Esophagus (tissue), 2 donors: ENCODE results near the gene DTX1. TPM values are rescaled to one million over a fixed set of nuclear protein-coding genes. Genes with fewer than 3 reads are reported as not detected.

Experiments used
- H3K27ac ChIP-seq, 2 donors: one replicate each; pipeline ENCODE4 v1.5.1; 2013; ENCODE audit warnings: low read depth in 2 of 2, mild to moderate bottlenecking in 2 of 2, inconsistent platforms in 1 of 2, low read length in 1 of 2, moderate library complexity in 1 of 2
- H3K27me3 ChIP-seq, 2 donors: one replicate each; pipeline ENCODE4 v1.6.1; 2013; ENCODE audit warnings: low read length in 2 of 2, control low read depth in 1 of 2, mild to moderate bottlenecking in 1 of 2; ENCODE audit not compliant: insufficient read depth in 2 of 2, control insufficient read depth in 1 of 2
- H3K36me3 ChIP-seq, 2 donors: one replicate each; pipeline ENCODE4 v1.6.1; 2013; ENCODE audit warnings: low read length in 1 of 2; ENCODE audit not compliant: control insufficient read depth in 2 of 2, insufficient read depth in 2 of 2
- H3K4me1 ChIP-seq, 2 donors: one replicate each; pipeline ENCODE4 v1.6.1; 2013; ENCODE audit warnings: low read length in 1 of 2; ENCODE audit not compliant: control insufficient read depth in 2 of 2, insufficient read depth in 2 of 2
- H3K4me3 ChIP-seq, 2 donors: one replicate each; pipeline ENCODE4 v1.5.1; 2013; ENCODE audit warnings: low read length in 2 of 2, mild to moderate bottlenecking in 2 of 2, low read depth in 1 of 2, moderate library complexity in 1 of 2
- H3K9me3 ChIP-seq, 2 donors: one replicate each; pipeline ENCODE4 v1.6.1; 2013; ENCODE audit warnings: mild to moderate bottlenecking in 2 of 2, low read depth in 1 of 2, low read length in 1 of 2, moderate library complexity in 1 of 2; ENCODE audit not compliant: control insufficient read depth in 2 of 2, insufficient read depth in 1 of 2
- WGBS, 2 donors: extraction: QIAGEN DNeasy Blood & Tissue Kit; methylation state at CpG; one replicate each; pipeline ENCODE4 v1.1.7; 2013; 5-methylcytosine and 5-hydroxymethylcytosine counted together
- polyA plus RNA-seq, 2 donors: library from polyadenylated mRNA; stranded (reverse); fragments of 200-250 nt; gene quantifications; one replicate each; pipeline ENCODE4 v1.2.3, GENCODE V29; 2013
- donor health status: healthy with polysubstance abuse.
- donor health status: Bipolar disorder and iron deficiency.

The DTX1 gene
- polyA plus RNA-seq, 2 donors = 0.49 to 0.59 TPM

DNA sequence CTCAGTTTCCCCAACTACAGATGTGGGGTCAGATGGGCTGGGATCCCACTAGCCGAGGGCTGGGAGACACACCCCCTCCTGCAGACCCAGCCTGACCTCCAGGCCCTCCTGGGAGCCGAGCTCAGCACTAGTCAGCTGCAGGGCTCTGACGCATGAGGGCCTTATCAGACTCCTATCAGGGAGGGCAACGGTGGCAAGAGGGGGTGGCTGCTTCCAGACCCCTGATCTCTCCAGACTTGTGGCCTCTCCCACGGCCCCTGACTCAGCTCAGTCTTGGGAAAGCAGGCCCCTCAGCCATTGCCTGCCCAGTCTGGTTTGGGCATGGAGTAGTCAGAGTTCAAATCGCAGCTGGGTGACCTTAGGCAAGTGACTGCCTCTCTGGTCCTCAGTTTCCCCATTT is 76.5 kb downstream of the DTX1 start:
- 62 to 65% methylated on average over 6 of the region's 6 CpGs for WGBS, 2 donors
- Histone ChIP-seq H3K9me3 (no peaks in the 10 kb centered on the region), H3K4me1 (peaks cover 0 to 7% of the 10 kb centered on the region in 2 donors), H3K4me3 (peak overlapping the region; percentile 16 to 79), H3K27me3 (no peaks in the 10 kb centered on the region), H3K27ac (no peak overlapping the region), H3K36me3 (peaks cover 0 to 6% of the 10 kb centered on the region in 2 donors)

DNA sequence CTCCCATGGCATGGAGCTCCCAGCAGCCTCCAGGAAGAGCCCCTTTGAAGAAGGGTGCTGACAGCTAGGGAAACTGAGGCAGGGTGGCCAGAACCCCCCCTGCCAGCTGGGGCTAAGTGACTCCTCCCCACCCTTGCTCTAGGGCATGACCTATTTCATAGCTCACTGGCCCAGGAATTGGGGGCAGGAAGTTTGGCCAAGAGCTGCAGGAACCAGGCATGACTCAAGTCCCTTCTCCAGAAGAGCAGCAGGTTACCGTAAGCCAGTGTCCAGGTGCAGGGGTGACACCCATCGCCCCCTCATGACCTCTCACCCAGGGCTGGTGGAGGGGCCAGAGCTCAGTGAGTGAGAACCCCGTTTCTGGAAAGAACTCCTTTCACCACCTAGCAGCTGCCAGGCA is 77.1 kb downstream of the DTX1 start:
- WGBS, 2 donors = 67 to 70% methylated on average over 3 of the region's 3 CpGs
- Histone ChIP-seq H3K36me3 (peaks cover 0 to 3% of the 10 kb centered on the region in 2 donors), H3K27me3 (no peaks in the 10 kb centered on the region), H3K27ac (no peak overlapping the region), H3K4me3 (peak overlapping the region; percentile 70 to 79), H3K9me3 (no peaks in the 10 kb centered on the region), H3K4me1 (peaks cover 0 to 8% of the 10 kb centered on the region in 2 donors)

DNA sequence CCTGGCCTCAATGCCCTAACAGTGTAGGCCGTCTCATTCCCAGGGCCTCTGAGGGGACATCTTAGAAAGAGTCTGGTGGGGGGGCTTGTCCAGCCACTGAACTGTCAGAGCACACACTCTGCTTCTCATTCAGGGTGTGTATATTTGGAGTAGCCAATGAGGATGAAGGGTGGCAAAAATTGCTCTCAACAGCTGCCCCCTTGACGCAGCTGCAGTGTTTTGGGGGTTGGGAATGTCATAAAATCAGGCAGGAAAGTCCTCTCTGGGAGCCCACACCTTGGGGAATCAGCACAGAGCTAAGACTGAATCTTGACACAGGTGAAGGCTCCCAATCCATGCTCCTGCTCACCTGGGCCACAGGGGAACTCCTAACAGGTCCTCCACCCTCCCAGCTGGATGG is 77.5 kb downstream of the DTX1 start:
- Histone ChIP-seq H3K36me3 (peaks cover 0 to 3% of the 10 kb centered on the region in 2 donors), H3K4me3 (peak overlapping the region; percentile 70 to 79), H3K27ac (peak overlapping the region in 1 of 2 donors; percentile 10), H3K4me1 (peaks cover 0 to 8% of the 10 kb centered on the region in 2 donors), H3K27me3 (no peaks in the 10 kb centered on the region), H3K9me3 (no peaks in the 10 kb centered on the region)
- WGBS, 2 donors = 80 to 81% methylated on average over 2 of the region's 2 CpGs

DNA sequence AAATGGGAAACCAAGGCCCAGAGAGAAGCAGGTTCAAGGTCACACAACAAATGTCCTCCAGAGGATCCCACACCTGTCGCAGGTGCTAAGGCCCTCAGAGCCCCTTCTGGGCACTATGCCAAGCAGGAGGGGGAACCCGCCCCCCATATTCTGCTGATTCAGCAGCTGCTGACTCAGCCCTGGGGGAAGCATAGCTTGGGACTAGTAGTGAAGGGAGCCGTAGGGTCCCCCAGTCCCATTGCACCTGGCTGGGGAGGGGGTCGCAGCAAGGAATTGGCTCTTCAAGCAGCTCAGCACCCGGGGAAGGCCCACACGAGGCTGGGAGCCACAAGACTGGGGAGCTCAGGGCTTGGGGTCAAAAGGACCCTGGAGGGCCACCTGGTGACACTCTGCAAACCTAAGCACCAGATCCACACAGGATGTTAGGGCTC is 78.0 kb downstream of the DTX1 start:
- WGBS, 2 donors = 48 to 51% methylated on average over 6 of the region's 6 CpGs
- Histone ChIP-seq H3K27ac (peak overlapping the region in 1 of 2 donors; percentile 70), H3K4me3 (peak overlapping the region; percentile 70 to 79)

DNA sequence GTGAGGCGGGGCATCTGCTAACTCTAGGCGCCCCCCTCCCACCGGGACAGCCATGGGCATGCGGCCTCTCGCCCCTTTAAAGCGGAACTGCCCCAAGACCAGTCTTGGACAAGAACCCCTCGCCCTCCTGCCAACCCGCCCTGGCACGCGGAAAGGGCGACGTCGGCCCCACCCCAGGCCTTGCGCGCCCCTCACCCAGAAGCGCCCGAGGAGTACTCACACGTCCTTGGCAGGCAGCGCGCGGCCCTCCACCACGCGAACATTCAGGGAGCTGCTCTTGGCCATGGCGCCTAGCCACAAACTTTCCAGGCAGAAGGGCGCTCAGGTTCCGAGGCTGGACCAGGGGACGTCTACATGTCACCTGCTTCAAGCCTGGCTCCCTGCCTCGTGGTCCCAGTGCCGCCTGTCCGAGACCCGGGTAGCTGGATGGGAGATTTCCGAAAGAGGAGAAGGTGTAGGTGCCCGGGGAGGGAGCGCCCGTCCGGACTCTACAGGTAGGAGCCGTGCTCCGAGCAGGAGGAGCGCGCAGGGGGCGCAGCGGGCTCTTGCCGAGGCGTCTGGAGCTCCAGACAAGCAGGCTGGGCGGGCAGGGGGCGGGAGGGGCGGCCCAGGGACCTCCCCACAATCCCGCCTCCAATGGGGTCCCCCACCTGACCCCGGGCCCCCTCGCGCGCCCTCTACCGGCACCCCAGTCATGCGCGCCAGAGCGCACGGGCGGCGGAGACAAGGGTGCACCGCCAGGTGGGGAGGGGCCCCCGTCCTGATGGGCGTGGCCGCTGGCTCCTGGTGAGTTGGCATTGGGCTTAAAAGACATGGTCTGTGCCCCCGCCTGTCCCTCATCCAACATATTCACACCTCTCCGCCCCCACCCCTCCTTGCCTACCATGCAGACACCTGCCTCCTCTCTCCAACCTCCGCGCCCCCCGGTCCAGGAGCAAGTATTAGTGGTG is 78.9 kb downstream of the DTX1 start, which contains the start of gene RASAL1:
Gene RASAL1 (minus strand): TSS at position 584 of the 950 bp plus-strand sequence. CDS start 299 bp downstream, at position 285.
- 4 to 5% methylated on average over 61 to 68 of the region's 68 CpGs for WGBS, 2 donors
- peaks cover 0 to 1% of the 10 kb centered on the region in 2 donors for H3K36me3 ChIP-seq
- H3K9me3 ChIP-seq = no peaks in the 10 kb centered on the region
- H3K4me1 ChIP-seq = peaks cover 0 to 8% of the 10 kb centered on the region in 2 donors
- no peaks in the 10 kb centered on the region for H3K27me3 ChIP-seq
- H3K27ac ChIP-seq = peak within 1 kb of the TSS; percentile 87 to 93
- H3K4me3 ChIP-seq = peak within 1 kb of the TSS; percentile 70 to 79

More for the DNA sequence above, 78.0 kb downstream of the DTX1 start:
- Histone ChIP-seq H3K36me3 (peaks cover 0 to 3% of the 10 kb centered on the region in 2 donors), H3K4me1 (peaks cover 0 to 8% of the 10 kb centered on the region in 2 donors), H3K9me3 (no peaks in the 10 kb centered on the region), H3K27me3 (no peaks in the 10 kb centered on the region)

DNA sequence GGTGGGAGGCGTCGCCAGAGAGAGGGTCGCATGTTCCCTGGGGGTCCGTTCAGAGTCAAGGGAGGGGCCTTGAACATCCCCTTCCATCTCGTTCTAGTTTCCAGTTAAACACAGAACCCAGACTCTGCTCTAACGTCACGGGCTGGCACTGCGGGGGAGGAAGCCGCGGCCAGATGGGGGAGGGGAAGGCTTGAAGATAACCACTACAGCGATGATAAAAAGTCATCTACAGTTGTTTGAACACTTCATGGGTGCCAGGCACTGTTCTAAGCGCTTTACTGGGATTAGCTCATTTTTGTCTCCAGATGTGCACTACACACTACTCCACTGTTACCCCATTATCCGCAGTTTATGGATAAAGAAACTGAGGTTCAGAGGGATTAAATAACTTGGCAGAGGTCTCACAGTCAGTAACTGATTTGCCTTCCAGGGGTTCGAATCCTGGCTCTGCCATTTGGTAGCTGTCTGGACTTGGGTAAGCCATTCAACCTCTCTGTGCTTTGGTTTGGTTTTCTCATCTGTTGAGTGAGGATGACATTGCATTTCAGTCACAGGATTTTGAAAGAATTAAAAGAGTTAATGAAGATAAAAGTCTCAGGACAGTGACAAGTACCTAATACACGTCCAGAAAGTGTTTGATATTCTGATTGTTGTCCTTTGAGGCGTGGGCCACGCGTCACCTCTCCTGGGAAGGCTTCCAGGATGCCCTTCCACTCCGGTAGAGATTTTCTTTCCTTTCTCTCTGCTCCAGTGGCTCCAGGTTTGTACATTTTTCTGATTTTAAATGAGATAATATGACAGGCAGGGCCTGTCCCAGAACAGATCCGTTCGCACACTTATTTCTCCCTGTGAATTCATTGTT is 79.8 kb downstream of the DTX1 start:
- peak overlapping the region; percentile 87 to 93 for H3K27ac ChIP-seq
- peak overlapping the region; percentile 7 to 79 for H3K4me3 ChIP-seq
- no peaks in the 10 kb centered on the region for H3K27me3 ChIP-seq
- H3K9me3 ChIP-seq = no peaks in the 10 kb centered on the region
- H3K36me3 ChIP-seq = no peaks in the 10 kb centered on the region
- whole genome bisulfite sequencing, 2 donors = 27 to 29% methylated on average over 21 of the region's 21 CpGs
- peaks cover 0 to 4% of the 10 kb centered on the region in 2 donors for H3K4me1 ChIP-seq

DNA sequence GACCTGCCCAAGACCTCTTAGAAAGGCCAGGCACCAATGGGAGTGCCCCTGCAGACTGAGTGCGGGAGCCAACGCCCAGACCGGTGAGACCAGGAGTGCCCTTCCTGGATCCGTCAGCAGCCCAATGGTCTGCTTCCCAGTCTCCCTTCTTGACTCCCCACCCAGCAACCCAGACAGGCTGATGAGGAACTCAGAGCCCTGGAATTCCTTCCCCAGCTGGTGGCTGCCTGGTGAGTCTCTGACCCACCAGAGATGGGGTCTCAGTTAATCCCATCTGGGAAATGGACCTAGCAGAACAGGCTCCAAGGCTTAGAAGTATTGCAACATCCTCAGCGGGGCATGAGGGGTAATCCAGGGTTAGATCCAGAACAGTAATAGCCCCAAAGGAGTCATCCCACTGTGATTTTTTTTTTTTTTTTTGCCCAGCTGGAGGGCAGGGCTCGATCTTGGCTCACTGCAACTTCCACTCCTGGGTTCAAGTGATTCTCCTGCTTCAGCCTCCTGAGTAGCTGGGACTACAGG is 80.5 kb downstream of the DTX1 start:
- Histone ChIP-seq H3K27ac (peak overlapping the region; percentile 87 to 93), H3K9me3 (no peaks in the 10 kb centered on the region), H3K36me3 (no peaks in the 10 kb centered on the region), H3K4me1 (peaks cover 0 to 4% of the 10 kb centered on the region in 2 donors), H3K4me3 (no peak overlapping the region), H3K27me3 (no peaks in the 10 kb centered on the region)
- WGBS, 2 donors = 57 to 60% methylated on average over 6 of the region's 6 CpGs

DNA sequence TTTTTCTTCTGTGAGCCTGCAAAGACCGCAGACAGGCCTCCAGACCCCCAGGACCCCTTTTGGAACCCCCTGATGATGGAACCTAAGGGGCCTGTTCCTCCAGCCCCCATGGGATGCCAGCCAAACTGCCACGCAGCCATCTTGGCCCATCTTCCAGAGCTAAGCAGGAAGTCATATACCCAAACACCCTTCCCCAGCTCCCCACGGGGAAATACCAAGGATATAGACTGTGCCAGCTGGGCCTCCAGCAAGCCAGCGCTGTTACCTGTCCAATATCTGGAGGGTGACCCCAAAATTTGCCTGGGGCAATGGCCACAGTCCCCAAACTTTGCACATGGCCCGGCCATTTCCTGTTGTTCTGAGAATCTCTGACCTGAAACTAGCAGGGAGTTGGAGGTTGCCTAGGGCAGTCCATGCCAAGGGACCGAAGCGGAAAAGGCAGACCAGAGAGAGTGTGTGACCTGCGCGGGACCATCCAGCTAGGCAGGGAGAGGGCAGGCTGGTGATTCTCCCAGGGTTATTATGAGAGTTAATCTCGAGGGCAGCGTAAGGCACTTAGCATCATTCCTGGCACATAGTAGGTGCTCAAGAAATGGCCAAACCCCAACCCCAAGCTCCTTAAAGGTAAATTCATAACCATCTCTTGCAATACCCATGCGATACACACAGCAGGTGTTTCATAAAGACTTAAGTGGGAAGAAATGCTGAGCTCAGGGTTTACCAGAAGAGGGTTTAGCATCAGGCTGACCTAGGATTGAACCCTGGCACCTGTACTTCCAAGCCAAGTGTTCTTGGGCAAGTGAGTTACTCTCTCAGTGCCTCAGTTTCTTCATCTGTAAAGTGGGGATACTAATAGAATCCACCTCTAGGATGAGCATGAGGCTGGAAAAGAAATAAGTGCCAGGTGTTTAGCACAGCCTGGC is 81.6 kb downstream of the DTX1 start:
- Histone ChIP-seq H3K27ac (peak overlapping the region; percentile 25 to 93), H3K4me1 (peaks cover 0 to 7% of the 10 kb centered on the region in 2 donors), H3K36me3 (no peaks in the 10 kb centered on the region), H3K9me3 (no peaks in the 10 kb centered on the region), H3K4me3 (no peak overlapping the region), H3K27me3 (no peaks in the 10 kb centered on the region)
- WGBS, 2 donors = 78 to 82% methylated on average over 12 of the region's 12 CpGs
